Endothelial cell of umbilical vein (primary cell): ENCODE measurements around the gene GABBR2. TPM values are rescaled to one million over a fixed set of nuclear protein-coding genes. Genes with fewer than 3 reads are reported as not detected.

Experiments used
- BruUV-seq: library from RNA; stranded (reverse); fragments of 400-500 nt; replicated peaks from 2 replicates; lab custom pipeline; 2021; lab: Mats Ljungman, UMichigan
- CTCF ChIA-PET: fragments of 300-600, 350-600 bp; sonication (Branson Sonifier 250); formaldehyde crosslinking; loops from one replicate; lab custom pipeline; 2021; ENCODE audit warnings: antibody characterized with exemption, inconsistent platforms; lab: Charles Lee
- POLR2A ChIA-PET: fragments of 300-600, 350-600 bp; sonication (Branson Sonifier 250); formaldehyde crosslinking; loops from one replicate; lab custom pipeline; 2021; ENCODE audit warnings: antibody characterized with exemption, inconsistent platforms; lab: Charles Lee
- DNase-seq: peaks from one replicate; pipeline ENCODE4 v3.0.0-alpha.2; 2011; ENCODE audit warnings: low read depth, low spot score
- FAIRE-seq: peaks from 2 replicates; lab custom pipeline; 2011; peaks lifted over from hg19 to GRCh38; lab: Jason Lieb, UNC
- H2AFZ ChIP-seq: 2 replicates; pipeline ENCODE4 v1.6.0; 2012; ENCODE audit warnings: low read depth, low read length, control low read depth, inconsistent platforms
- H3K27ac ChIP-seq: 2 replicates; pipeline ENCODE4 v1.5.1; 2011; ENCODE audit warnings: low read depth, mild to moderate bottlenecking, control low read depth, low read length, moderate library complexity; ENCODE audit not compliant: insufficient read depth
- H3K27me3 ChIP-seq, 2 experiments: 2 replicates each; pipeline versions ENCODE4 v1.6.0 to v1.6.1; 2011; ENCODE audit warnings: low read length in 2 of 2, mixed read lengths in 1 of 2; ENCODE audit not compliant: control insufficient read depth in 2 of 2, insufficient read depth in 2 of 2
- H3K36me3 ChIP-seq, 2 experiments: 2 replicates in 1 of 2; 3 replicates in 1 of 2; pipeline ENCODE4 v1.5.1; 2011; ENCODE audit warnings: low read length in 2 of 2, mild to moderate bottlenecking in 1 of 2, moderate library complexity in 1 of 2; ENCODE audit not compliant: control insufficient read depth in 2 of 2, insufficient read depth in 2 of 2; ENCODE audit errors: extremely low read depth in 1 of 2
- H3K4me1 ChIP-seq: 3 replicates; pipeline ENCODE4 v1.5.1; 2011; ENCODE audit warnings: mild to moderate bottlenecking, low read length; ENCODE audit not compliant: control insufficient read depth, insufficient read depth; ENCODE audit errors: extremely low read depth
- H3K4me2 ChIP-seq: 2 replicates; pipeline ENCODE4 v1.6.1; 2011; ENCODE audit warnings: low read length, control low read depth, mixed read lengths; ENCODE audit not compliant: insufficient read depth
- H3K4me3 ChIP-seq, 3 experiments: fragments of 200-600 bp in 1 of 3; sonication (generic), shearing (Covaris generic) in 1 of 3; replicated peaks in 1 of 3; 2 replicates each; pipeline ENCODE4 v1.5.1; 2011 to 2016; ENCODE audit warnings: control low read depth in 3 of 3, low read length in 3 of 3, mild to moderate bottlenecking in 2 of 3, inconsistent platforms in 1 of 3, low read depth in 1 of 3, moderate library complexity in 1 of 3; ENCODE audit not compliant: insufficient read depth in 1 of 3
- H3K79me2 ChIP-seq: 2 replicates; pipeline ENCODE4 v1.6.0; 2012; ENCODE audit warnings: low read length, inconsistent platforms; ENCODE audit not compliant: control insufficient read depth, insufficient read depth
- H3K9ac ChIP-seq: replicated peaks from 2 replicates; pipeline ENCODE3; 2011; ENCODE audit warnings: low read length, control low read depth; ENCODE audit not compliant: insufficient read depth; ENCODE audit errors: extremely low read depth
- H3K9me1 ChIP-seq: replicated peaks from 3 replicates; pipeline ENCODE4 v1.6.0; 2011; ENCODE audit warnings: mild to moderate bottlenecking, low read length; ENCODE audit not compliant: control insufficient read depth, insufficient read depth; ENCODE audit errors: extremely low read depth
- H3K9me3 ChIP-seq: replicated peaks from 2 replicates; pipeline ENCODE4 v1.5.1; 2012; ENCODE audit warnings: low read length, inconsistent platforms; ENCODE audit not compliant: control insufficient read depth, insufficient read depth
- H4K20me1 ChIP-seq: replicated peaks from 2 replicates; pipeline ENCODE3; 2011; ENCODE audit warnings: mild to moderate bottlenecking, low read length; ENCODE audit not compliant: control insufficient read depth, insufficient read depth; ENCODE audit errors: extremely low read depth
- EZH2 ChIP-seq: IDR thresholded peaks from 2 replicates; pipeline ENCODE4 v1.6.1; 2012; ENCODE audit warnings: borderline replicate concordance, low read depth, mild to moderate bottlenecking, moderate library complexity, low read length, inconsistent platforms; ENCODE audit not compliant: severe bottlenecking
- FOS ChIP-seq: IDR thresholded peaks from 2 replicates; pipeline ENCODE4 v1.6.1; 2011; ENCODE audit warnings: mild to moderate bottlenecking, low read length, moderate library complexity, borderline replicate concordance; ENCODE audit not compliant: insufficient read depth
- POLR2AphosphoS5 ChIP-seq: IDR thresholded peaks from 2 replicates; pipeline ENCODE4 v1.6.1; 2012; ENCODE audit warnings: low read depth, mild to moderate bottlenecking, control low read depth, low read length, moderate library complexity; ENCODE audit not compliant: insufficient read depth
- dilution Hi-C: fragments of 300-500 bp; cut with MboI; formaldehyde crosslinking; loops from one replicate; pipeline ENCODE4 v1.15.0; 2019; ENCODE audit warnings: low sequenced_read_pairs; ENCODE audit not compliant: extremely low pct_ligation_motif_present
- intact Hi-C: fragments of 100-400 bp; cut with micrococcal nuclease; formaldehyde crosslinking; loops from one replicate; pipeline ENCODE4 v1.10.0; 2022
- polyA plus RNA-seq, 4 experiments: library from polyadenylated mRNA; depleted of rRNA in 3 of 4; stranded (reverse) in 3 of 4; unstranded in 1 of 4; fragments of >200 nt; gene quantifications; 2 replicates each; pipeline versions ENCODE4 v1.2.1 to v1.2.3, GENCODE V29; 2011 to 2012; ENCODE audit warnings: missing spikeins in 1 of 4
- total RNA-seq: library from RNA; stranded (reverse); gene quantifications from 2 replicates; pipeline ENCODE4 v1.2.3, GENCODE V29; 2021
- TF ChIP-seq, protein P1 (sequence below), 2 donors: IDR thresholded peaks; 1 replicate in 1 of 2; 2 replicates in 1 of 2; pipeline ENCODE4 v1.5.1; 2011; ENCODE audit warnings: low read length in 2 of 2, mild to moderate bottlenecking in 2 of 2, moderate library complexity in 2 of 2, control low read depth in 1 of 2, inconsistent platforms in 1 of 2, low read depth in 1 of 2; ENCODE audit not compliant: insufficient read depth in 1 of 2; ENCODE audit errors: extremely low read depth in 1 of 2
- TF ChIP-seq, protein P2 (sequence below): IDR thresholded peaks from 2 replicates; pipeline ENCODE4 v1.6.1; 2011; ENCODE audit not compliant: insufficient read depth, insufficient read length

GABBR2 gene
- total and polyA plus RNA-seq, 2 donors (not counting 3 experiments of a cell fraction or from before 2014, with no cell fraction given), result 1.1 to 9.2 TPM

DNA sequence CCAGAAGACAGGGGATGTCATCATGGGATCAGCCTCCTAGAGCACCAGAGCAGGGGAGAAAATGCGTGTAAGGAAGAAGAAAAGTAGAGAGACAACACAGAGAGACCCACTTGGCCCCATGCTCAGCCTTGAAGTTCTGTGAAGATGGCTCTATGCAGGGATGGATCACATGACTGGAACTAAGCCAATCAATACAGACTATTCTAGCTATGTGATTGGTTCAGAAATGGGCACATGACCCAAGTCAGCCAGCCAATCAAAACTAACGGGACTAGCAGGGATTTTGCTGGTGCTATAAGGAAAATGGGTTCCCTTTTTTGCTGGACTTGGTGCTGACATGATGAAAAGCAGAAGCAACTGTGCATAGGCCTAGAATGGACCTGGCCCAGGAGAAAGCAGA lies 280.3 kb downstream of the GABBR2 start:
- no peaks in the 10 kb centered on the region for H4K20me1 ChIP-seq
- H3K4me2 ChIP-seq, result no peak overlapping the region
- intact Hi-C loops (loop anchor here (5.0 kb wide), 1 partner anchor 111 kb away; no protein-coding TSS in a partner anchor), dilution Hi-C loops (no loop called here)
- no peak overlapping the region for H2AFZ ChIP-seq
- no TSS peak for BruUV-seq
- no peak overlapping the region for H3K4me3 ChIP-seq
- no peak for TF ChIP-seq EZH2
- TF ChIP-seq POLR2AphosphoS5, result no peak
- TF ChIP-seq, protein P1, sequence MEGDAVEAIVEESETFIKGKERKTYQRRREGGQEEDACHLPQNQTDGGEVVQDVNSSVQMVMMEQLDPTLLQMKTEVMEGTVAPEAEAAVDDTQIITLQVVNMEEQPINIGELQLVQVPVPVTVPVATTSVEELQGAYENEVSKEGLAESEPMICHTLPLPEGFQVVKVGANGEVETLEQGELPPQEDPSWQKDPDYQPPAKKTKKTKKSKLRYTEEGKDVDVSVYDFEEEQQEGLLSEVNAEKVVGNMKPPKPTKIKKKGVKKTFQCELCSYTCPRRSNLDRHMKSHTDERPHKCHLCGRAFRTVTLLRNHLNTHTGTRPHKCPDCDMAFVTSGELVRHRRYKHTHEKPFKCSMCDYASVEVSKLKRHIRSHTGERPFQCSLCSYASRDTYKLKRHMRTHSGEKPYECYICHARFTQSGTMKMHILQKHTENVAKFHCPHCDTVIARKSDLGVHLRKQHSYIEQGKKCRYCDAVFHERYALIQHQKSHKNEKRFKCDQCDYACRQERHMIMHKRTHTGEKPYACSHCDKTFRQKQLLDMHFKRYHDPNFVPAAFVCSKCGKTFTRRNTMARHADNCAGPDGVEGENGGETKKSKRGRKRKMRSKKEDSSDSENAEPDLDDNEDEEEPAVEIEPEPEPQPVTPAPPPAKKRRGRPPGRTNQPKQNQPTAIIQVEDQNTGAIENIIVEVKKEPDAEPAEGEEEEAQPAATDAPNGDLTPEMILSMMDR (IDR thresholded peaks at IDR 0.05; ENCODE audit: extremely low read depth in 1 of 2, insufficient read depth in 1 of 2, low read depth in 1 of 2, low read length in 2 of 2), result no peak
- TF ChIP-seq, protein P2, sequence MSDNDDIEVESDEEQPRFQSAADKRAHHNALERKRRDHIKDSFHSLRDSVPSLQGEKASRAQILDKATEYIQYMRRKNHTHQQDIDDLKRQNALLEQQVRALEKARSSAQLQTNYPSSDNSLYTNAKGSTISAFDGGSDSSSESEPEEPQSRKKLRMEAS, result no peak
- TF ChIP-seq FOS, result no peak
- no peak overlapping the region for H3K9ac ChIP-seq
- H3K79me2 ChIP-seq, result no peaks in the 10 kb centered on the region
- no peak for DNase-seq
- no peaks in the 10 kb centered on the region for H3K36me3 ChIP-seq
- no peaks in the 10 kb centered on the region for H3K9me1 ChIP-seq
- CTCF ChIA-PET, result interaction anchor here (1.2 kb wide), 1 partner anchor 10 kb away, joined by 3 read pairs; no protein-coding TSS in a partner anchor
- H3K4me1 ChIP-seq, result no peaks in the 10 kb centered on the region
- H3K9me3 ChIP-seq, result no peaks in the 10 kb centered on the region
- no peak for FAIRE-seq
- H3K27ac ChIP-seq, result no peak overlapping the region
- H3K27me3 ChIP-seq, result no peaks in the 10 kb centered on the region
- POLR2A ChIA-PET, result no interaction called here
